Neural cell (in vitro differentiated cells): ENCODE data around the gene COBL. TPM values are rescaled to one million over a fixed set of nuclear protein-coding genes. Genes with fewer than 3 reads are reported as not detected.

Source experiments
- H2AFZ ChIP-seq: fragments of 200-600, 300-800 bp; sonication (generic), shearing (Covaris generic); 2 replicates; pipeline ENCODE4 v1.6.0; 2014; ENCODE audit warnings: low read depth, mild to moderate bottlenecking, antibody characterized with exemption, low read length, moderate library complexity
- H3F3A ChIP-seq: fragments of 200-600 bp; shearing (Covaris generic); 2 replicates; pipeline ENCODE4 v1.6.1; 2016; ENCODE audit warnings: mild to moderate bottlenecking, moderate library complexity, mixed read lengths, antibody characterized with exemption, low read length; ENCODE audit not compliant: insufficient read depth, poor library complexity, severe bottlenecking
- H3K27ac ChIP-seq: fragments of 200-600, 300-800 bp; sonication (generic), shearing (Covaris generic); 2 replicates; pipeline ENCODE4 v1.5.1; 2014; ENCODE audit warnings: mild to moderate bottlenecking, low read length, moderate library complexity
- H3K27me3 ChIP-seq: fragments of 300-800, 200-600 bp; sonication (generic), shearing (Covaris generic); 2 replicates; pipeline ENCODE4 v1.6.0; 2014; ENCODE audit warnings: mild to moderate bottlenecking, low read depth, low read length, moderate library complexity; ENCODE audit not compliant: insufficient read depth
- H3K36me3 ChIP-seq: fragments of 300-800, 200-600 bp; sonication (generic), shearing (Covaris generic); 2 replicates; pipeline ENCODE4 v1.5.1; 2014; ENCODE audit warnings: mild to moderate bottlenecking, antibody characterized with exemption, low read length, moderate library complexity; ENCODE audit not compliant: insufficient read depth
- H3K4me2 ChIP-seq: fragments of 300-800, 200-600 bp; sonication (generic), shearing (Covaris generic); 2 replicates; pipeline ENCODE4 v1.6.0; 2014; ENCODE audit warnings: mild to moderate bottlenecking, low read length
- H3K4me3 ChIP-seq: fragments of 300-800, 200-600 bp; sonication (generic), shearing (Covaris generic); 2 replicates; pipeline ENCODE4 v1.5.1; 2014; ENCODE audit warnings: mild to moderate bottlenecking, low read length, moderate library complexity
- H3K79me2 ChIP-seq: fragments of 200-600 bp; shearing (Covaris generic); replicated peaks from 2 replicates; pipeline ENCODE4 v1.6.0; 2014; ENCODE audit warnings: mild to moderate bottlenecking, low read length, moderate library complexity; ENCODE audit not compliant: insufficient read depth
- H3K9ac ChIP-seq: fragments of 300-800, 200-600 bp; sonication (generic), shearing (Covaris generic); 2 replicates; pipeline ENCODE4 v1.6.1; 2016; ENCODE audit warnings: mild to moderate bottlenecking, low read length, mixed read lengths
- H3K9me2 ChIP-seq: fragments of 200-600 bp; shearing (Covaris generic); 2 replicates; pipeline ENCODE4 v1.6.1; 2016; ENCODE audit warnings: mild to moderate bottlenecking, low read length, mixed read lengths; ENCODE audit not compliant: insufficient read depth
- H3K9me3 ChIP-seq: fragments of 200-600, 300-800 bp; sonication (generic), shearing (Covaris generic); 2 replicates; pipeline ENCODE4 v1.6.1; 2016; ENCODE audit warnings: mild to moderate bottlenecking, mixed run types, low read length, moderate library complexity, mixed read lengths
- H4K20me1 ChIP-seq: fragments of 200-600 bp; shearing (Covaris generic); 2 replicates; pipeline ENCODE4 v1.6.1; 2016; ENCODE audit warnings: mild to moderate bottlenecking, mixed run types; ENCODE audit not compliant: insufficient read depth
- EP300 ChIP-seq: fragments of 450-650 bp; conservative IDR thresholded peaks from 2 replicates; pipeline ENCODE4 v1.6.1; 2014; ENCODE audit warnings: antibody characterized with exemption, mild to moderate bottlenecking, moderate library complexity; ENCODE audit not compliant: poor library complexity, severe bottlenecking
- EZH2 ChIP-seq: fragments of 200-600, 300-800 bp; shearing (Covaris generic), sonication (generic); IDR thresholded peaks from 2 replicates; pipeline ENCODE4 v1.6.1; 2014; ENCODE audit warnings: antibody characterized with exemption, low read length, borderline replicate concordance, mild to moderate bottlenecking; ENCODE audit not compliant: insufficient read depth, poor library complexity, severe bottlenecking
- MXI1 ChIP-seq: fragments of 450-650 bp; conservative IDR thresholded peaks from 2 replicates; pipeline ENCODE4 v1.6.1; 2014; ENCODE audit warnings: antibody characterized with exemption, mild to moderate bottlenecking; ENCODE audit not compliant: poor library complexity, severe bottlenecking
- POLR2AphosphoS5 ChIP-seq: IDR thresholded peaks from 2 replicates; pipeline ENCODE4 v1.6.1; 2012
- RAD21 ChIP-seq: fragments of 450-650 bp; conservative IDR thresholded peaks from 2 replicates; pipeline ENCODE4 v1.6.1; 2014; ENCODE audit warnings: antibody characterized with exemption, mild to moderate bottlenecking, moderate library complexity
- SMC3 ChIP-seq: fragments of 450-650 bp; conservative IDR thresholded peaks from 2 replicates; pipeline ENCODE4 v1.6.1; 2014; ENCODE audit warnings: antibody characterized with exemption, mild to moderate bottlenecking, moderate library complexity; ENCODE audit not compliant: poor library complexity
- TAF1 ChIP-seq: IDR thresholded peaks from 2 replicates; pipeline ENCODE4 v1.6.1; 2012; ENCODE audit warnings: low read depth
- polyA plus RNA-seq: library from polyadenylated mRNA; depleted of rRNA; stranded (reverse); fragments of >200 nt; gene quantifications from 2 replicates; pipeline ENCODE4 v1.2.3, GENCODE V29; 2014
- TF ChIP-seq, protein P1 (sequence below): IDR thresholded peaks from 2 replicates; pipeline ENCODE4 v1.6.1; 2012; ENCODE audit warnings: borderline replicate concordance
- TF ChIP-seq, protein P2 (sequence below): fragments of 450-650 bp; IDR thresholded peaks from 2 replicates; pipeline ENCODE4 v1.5.1; 2014; ENCODE audit warnings: antibody characterized with exemption, mild to moderate bottlenecking, moderate library complexity; ENCODE audit not compliant: poor library complexity, severe bottlenecking

The COBL gene
- polyA plus RNA-seq, 1 donor from 2014 or later = 0.12 TPM

DNA sequence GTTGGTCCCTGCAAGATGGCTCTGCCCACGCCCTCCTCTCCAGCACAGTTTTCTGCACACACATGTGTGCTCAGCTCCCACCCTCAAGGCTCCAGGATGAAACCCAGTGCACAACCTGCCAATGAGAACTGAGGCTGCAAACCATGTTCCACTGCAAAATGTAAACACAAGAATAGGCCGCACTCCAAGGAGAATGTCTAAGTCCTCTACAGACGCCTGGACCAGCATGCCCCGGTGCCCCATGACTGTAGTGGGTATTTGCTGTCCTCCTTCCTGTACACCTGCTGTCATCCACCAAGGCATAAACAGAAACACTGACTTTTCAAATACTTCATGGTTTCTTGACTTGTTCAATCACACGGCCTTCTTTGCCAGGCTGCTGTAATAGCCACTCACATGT, 72.6 kb downstream of the COBL start:
- no peaks in the 10 kb centered on the region for H4K20me1 ChIP-seq
- no peaks in the 10 kb centered on the region for H3K36me3 ChIP-seq
- H3K27ac ChIP-seq = no peak overlapping the region

DNA sequence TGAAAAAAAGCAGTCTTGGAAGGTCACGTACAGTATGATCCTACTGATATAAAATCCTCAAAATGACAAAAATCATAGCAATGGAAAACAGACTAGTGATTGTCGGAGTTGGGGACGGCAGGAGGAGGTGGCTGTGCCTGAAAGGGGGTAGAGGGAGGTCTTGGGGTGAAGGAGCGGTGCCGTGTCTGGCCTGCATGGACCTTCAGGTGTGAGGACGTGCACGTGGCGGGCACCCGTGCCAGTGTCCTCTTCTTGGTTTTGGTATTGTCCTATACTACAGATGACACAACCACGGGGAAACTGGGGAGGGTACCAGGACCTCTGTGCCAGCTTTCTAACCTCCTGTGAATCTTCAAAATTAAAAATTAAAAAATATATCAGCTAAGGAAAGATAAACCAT, 73.0 kb downstream of the COBL start:
- Histone ChIP-seq H2AFZ (no peak overlapping the region), H3F3A (no peaks in the 10 kb centered on the region), H3K27ac (no peak overlapping the region), H3K79me2 (no peaks in the 10 kb centered on the region), H3K4me2 (no peak overlapping the region), H3K9ac (no peak overlapping the region), H3K9me2 (no peaks in the 10 kb centered on the region), H3K9me3 (no peaks in the 10 kb centered on the region), H3K36me3 (no peaks in the 10 kb centered on the region), H4K20me1 (no peaks in the 10 kb centered on the region), H3K27me3 (no peaks in the 10 kb centered on the region), H3K4me3 (no peak overlapping the region)
- no peak for TF ChIP-seq EZH2
- TF ChIP-seq POLR2AphosphoS5 = no peak
- no peak for TF ChIP-seq RAD21
- TF ChIP-seq, protein P1, sequence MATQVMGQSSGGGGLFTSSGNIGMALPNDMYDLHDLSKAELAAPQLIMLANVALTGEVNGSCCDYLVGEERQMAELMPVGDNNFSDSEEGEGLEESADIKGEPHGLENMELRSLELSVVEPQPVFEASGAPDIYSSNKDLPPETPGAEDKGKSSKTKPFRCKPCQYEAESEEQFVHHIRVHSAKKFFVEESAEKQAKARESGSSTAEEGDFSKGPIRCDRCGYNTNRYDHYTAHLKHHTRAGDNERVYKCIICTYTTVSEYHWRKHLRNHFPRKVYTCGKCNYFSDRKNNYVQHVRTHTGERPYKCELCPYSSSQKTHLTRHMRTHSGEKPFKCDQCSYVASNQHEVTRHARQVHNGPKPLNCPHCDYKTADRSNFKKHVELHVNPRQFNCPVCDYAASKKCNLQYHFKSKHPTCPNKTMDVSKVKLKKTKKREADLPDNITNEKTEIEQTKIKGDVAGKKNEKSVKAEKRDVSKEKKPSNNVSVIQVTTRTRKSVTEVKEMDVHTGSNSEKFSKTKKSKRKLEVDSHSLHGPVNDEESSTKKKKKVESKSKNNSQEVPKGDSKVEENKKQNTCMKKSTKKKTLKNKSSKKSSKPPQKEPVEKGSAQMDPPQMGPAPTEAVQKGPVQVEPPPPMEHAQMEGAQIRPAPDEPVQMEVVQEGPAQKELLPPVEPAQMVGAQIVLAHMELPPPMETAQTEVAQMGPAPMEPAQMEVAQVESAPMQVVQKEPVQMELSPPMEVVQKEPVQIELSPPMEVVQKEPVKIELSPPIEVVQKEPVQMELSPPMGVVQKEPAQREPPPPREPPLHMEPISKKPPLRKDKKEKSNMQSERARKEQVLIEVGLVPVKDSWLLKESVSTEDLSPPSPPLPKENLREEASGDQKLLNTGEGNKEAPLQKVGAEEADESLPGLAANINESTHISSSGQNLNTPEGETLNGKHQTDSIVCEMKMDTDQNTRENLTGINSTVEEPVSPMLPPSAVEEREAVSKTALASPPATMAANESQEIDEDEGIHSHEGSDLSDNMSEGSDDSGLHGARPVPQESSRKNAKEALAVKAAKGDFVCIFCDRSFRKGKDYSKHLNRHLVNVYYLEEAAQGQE = no peak
- TF ChIP-seq MXI1 = no peak
- no peak for TF ChIP-seq TAF1
- TF ChIP-seq, protein P2, sequence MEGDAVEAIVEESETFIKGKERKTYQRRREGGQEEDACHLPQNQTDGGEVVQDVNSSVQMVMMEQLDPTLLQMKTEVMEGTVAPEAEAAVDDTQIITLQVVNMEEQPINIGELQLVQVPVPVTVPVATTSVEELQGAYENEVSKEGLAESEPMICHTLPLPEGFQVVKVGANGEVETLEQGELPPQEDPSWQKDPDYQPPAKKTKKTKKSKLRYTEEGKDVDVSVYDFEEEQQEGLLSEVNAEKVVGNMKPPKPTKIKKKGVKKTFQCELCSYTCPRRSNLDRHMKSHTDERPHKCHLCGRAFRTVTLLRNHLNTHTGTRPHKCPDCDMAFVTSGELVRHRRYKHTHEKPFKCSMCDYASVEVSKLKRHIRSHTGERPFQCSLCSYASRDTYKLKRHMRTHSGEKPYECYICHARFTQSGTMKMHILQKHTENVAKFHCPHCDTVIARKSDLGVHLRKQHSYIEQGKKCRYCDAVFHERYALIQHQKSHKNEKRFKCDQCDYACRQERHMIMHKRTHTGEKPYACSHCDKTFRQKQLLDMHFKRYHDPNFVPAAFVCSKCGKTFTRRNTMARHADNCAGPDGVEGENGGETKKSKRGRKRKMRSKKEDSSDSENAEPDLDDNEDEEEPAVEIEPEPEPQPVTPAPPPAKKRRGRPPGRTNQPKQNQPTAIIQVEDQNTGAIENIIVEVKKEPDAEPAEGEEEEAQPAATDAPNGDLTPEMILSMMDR = no peak
- TF ChIP-seq EP300 = no peak
- no peak for TF ChIP-seq SMC3

More for the DNA sequence above, 72.6 kb downstream of the COBL start:
- Histone ChIP-seq H3K9ac (no peak overlapping the region), H3K79me2 (no peaks in the 10 kb centered on the region), H2AFZ (no peak overlapping the region), H3K4me3 (no peak overlapping the region), H3K4me2 (no peak overlapping the region), H3K27me3 (no peaks in the 10 kb centered on the region), H3F3A (no peaks in the 10 kb centered on the region), H3K9me3 (no peaks in the 10 kb centered on the region), H3K9me2 (no peaks in the 10 kb centered on the region)
- TF ChIP-seq TAF1 (no peak), EZH2 (no peak), POLR2AphosphoS5 (no peak), SMC3 (no peak), MXI1 (no peak), RAD21 (no peak), EP300 (no peak)
